Stomach (tissue), 9 donors: ENCODE results near the gene DYSF. TPM values are rescaled to one million over a fixed set of nuclear protein-coding genes. Genes with fewer than 3 reads are reported as not detected.

Experiments used
- DNase-seq, 2 donors: peaks; one replicate each; pipeline versions ENCODE4 v3.0.0 to v3.0.0-alpha.2; 2013 to 2019
- H3K27ac ChIP-seq, 5 donors: fragments of 200-600 bp in 4 of 5; sonication (generic) in 4 of 5; one replicate each; pipeline ENCODE4 v1.5.1; 2013 to 2019; ENCODE audit warnings: mild to moderate bottlenecking in 1 of 5, moderate library complexity in 1 of 5
- H3K27me3 ChIP-seq, 3 donors: fragments of 200-600 bp; sonication (generic); one replicate each; pipeline ENCODE4 v1.5.1; 2017 to 2019; ENCODE audit warnings: mixed run types in 1 of 3
- H3K36me3 ChIP-seq, 4 donors: fragments of 200-600 bp; sonication (generic); 1 replicate in 3 of 4; 2 replicates in 1 of 4; pipeline ENCODE4 v1.5.1; 2016 to 2019
- H3K4me1 ChIP-seq, 4 donors: fragments of 200-600 bp; sonication (generic); one replicate each; pipeline ENCODE4 v1.5.1; 2016 to 2019
- H3K4me3 ChIP-seq, 4 donors: fragments of 200-600 bp; sonication (generic) in 3 of 4; one replicate each; pipeline ENCODE4 v1.5.1; 2016 to 2019; ENCODE audit warnings: mild to moderate bottlenecking in 1 of 4
- H3K9me3 ChIP-seq, 4 donors: fragments of 200-600 bp; sonication (generic); one replicate each; pipeline ENCODE4 v1.5.1; 2016 to 2019
- EP300 ChIP-seq: sonication (generic); formaldehyde crosslinking; IDR thresholded peaks from one replicate; pipeline ENCODE4 v1.6.1; 2017; ENCODE audit warnings: antibody characterized with exemption
- POLR2A ChIP-seq, 4 donors: fragments of 450-650 bp; IDR thresholded peaks; one replicate each; pipeline ENCODE4 v1.6.1; 2016; ENCODE audit warnings: antibody characterized with exemption in 4 of 4, control low read depth in 2 of 4, mild to moderate bottlenecking in 1 of 4, moderate library complexity in 1 of 4
- POLR2AphosphoS5 ChIP-seq, 3 donors: sonication (generic); formaldehyde crosslinking; IDR thresholded peaks; one replicate each; pipeline ENCODE4 v1.6.1; 2016; ENCODE audit warnings: antibody characterized with exemption in 3 of 3
- WGBS, 5 donors: extraction: QIAGEN DNeasy Blood & Tissue Kit in 3 of 5; methylation state at CpG; one replicate each; pipeline versions ENCODE4 v1.1.5 to v1.1.7; 2013 to 2018; 5-methylcytosine and 5-hydroxymethylcytosine counted together
- intact Hi-C: fragments of 100-400 bp; cut with DNase I; formaldehyde crosslinking; loops from one replicate; pipeline ENCODE4 v1.15.1; 2023; ENCODE audit warnings: low total_unique reads
- polyA plus RNA-seq, 3 donors: library from polyadenylated mRNA; stranded (reverse); fragments of 200-250 nt; gene quantifications; one replicate each; pipeline ENCODE4 v1.2.3, GENCODE V29; 2013
- total RNA-seq, 5 donors: library from RNA; depleted of rRNA; stranded (reverse); fragments of >200 nt; gene quantifications; one replicate each; pipeline versions ENCODE4 v1.1.0 to v1.2.3, GENCODE V29; 2014 to 2016
- TF ChIP-seq, protein P1 (sequence below), 7 experiments: fragments of 450-650 bp in 4 of 7; fragments of 200-600 bp in 3 of 7; sonication (generic) in 3 of 7; IDR thresholded peaks; one replicate each; pipeline ENCODE4 v1.5.1; 2016 to 2019; ENCODE audit warnings: antibody characterized with exemption in 7 of 7, control low read depth in 2 of 7, mild to moderate bottlenecking in 1 of 7
- donor health status: healthy with polysubstance abuse.
- donor health status: Bipolar disorder and iron deficiency.
- donor health status: healthy.

DYSF gene
- total and polyA plus RNA-seq, 8 donors, result 2.1 to 13.4 (median 6.1) TPM

DNA sequence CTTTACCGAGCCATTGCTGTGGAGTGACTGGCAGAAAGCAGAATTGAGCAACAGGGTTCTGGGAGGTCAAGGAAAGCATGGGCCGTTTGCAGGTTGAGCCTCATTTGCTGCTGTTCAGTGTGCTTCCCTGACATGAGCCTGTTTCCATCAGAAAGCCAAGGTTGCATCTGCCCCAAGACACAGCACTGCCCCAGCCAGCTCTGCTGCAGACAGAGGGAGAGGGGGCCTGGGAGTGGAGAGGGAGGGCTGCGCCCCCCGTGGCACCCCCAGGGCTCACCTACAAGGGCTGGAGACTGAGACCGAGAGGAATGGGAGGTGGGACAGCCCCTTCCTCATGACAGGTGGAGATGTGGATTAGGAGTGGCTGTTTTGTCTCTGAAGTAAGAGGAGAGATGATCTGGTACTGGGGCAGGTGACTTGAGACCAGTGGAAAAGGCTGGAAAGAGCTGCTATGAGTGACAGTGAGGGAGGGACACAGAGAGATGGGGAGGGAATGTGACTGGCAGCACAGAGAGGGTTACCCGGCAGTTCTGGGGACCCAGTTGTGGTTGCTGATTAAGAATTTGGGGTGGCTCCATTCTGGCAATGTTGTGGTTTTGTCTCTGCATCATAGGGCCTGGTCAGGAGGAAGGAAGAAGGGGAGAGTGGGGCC, 218.0 kb downstream of the DYSF start:
- Histone ChIP-seq H3K27ac (no peak overlapping the region), H3K4me1 (no peaks in the 10 kb centered on the region), H3K4me3 (no peak overlapping the region), H3K36me3 (peaks cover 0 to 43% (median 11%) of the 10 kb centered on the region in 4 donors), H3K27me3 (no peaks in the 10 kb centered on the region), H3K9me3 (no peaks in the 10 kb centered on the region)
- intact Hi-C loops, result no loop called here
- TF ChIP-seq EP300 (no peak), POLR2A (IDR thresholded peaks at IDR 0.05) (no peak), POLR2AphosphoS5 (IDR thresholded peaks at IDR 0.05) (no peak)
- TF ChIP-seq, protein P1, sequence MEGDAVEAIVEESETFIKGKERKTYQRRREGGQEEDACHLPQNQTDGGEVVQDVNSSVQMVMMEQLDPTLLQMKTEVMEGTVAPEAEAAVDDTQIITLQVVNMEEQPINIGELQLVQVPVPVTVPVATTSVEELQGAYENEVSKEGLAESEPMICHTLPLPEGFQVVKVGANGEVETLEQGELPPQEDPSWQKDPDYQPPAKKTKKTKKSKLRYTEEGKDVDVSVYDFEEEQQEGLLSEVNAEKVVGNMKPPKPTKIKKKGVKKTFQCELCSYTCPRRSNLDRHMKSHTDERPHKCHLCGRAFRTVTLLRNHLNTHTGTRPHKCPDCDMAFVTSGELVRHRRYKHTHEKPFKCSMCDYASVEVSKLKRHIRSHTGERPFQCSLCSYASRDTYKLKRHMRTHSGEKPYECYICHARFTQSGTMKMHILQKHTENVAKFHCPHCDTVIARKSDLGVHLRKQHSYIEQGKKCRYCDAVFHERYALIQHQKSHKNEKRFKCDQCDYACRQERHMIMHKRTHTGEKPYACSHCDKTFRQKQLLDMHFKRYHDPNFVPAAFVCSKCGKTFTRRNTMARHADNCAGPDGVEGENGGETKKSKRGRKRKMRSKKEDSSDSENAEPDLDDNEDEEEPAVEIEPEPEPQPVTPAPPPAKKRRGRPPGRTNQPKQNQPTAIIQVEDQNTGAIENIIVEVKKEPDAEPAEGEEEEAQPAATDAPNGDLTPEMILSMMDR (IDR thresholded peaks at IDR 0.05), result no peak
- DNase-seq, result no peak
- WGBS, 5 donors, result 71 to 84% (median 75%) methylated on average over 6 of the region's 6 CpGs

DNA sequence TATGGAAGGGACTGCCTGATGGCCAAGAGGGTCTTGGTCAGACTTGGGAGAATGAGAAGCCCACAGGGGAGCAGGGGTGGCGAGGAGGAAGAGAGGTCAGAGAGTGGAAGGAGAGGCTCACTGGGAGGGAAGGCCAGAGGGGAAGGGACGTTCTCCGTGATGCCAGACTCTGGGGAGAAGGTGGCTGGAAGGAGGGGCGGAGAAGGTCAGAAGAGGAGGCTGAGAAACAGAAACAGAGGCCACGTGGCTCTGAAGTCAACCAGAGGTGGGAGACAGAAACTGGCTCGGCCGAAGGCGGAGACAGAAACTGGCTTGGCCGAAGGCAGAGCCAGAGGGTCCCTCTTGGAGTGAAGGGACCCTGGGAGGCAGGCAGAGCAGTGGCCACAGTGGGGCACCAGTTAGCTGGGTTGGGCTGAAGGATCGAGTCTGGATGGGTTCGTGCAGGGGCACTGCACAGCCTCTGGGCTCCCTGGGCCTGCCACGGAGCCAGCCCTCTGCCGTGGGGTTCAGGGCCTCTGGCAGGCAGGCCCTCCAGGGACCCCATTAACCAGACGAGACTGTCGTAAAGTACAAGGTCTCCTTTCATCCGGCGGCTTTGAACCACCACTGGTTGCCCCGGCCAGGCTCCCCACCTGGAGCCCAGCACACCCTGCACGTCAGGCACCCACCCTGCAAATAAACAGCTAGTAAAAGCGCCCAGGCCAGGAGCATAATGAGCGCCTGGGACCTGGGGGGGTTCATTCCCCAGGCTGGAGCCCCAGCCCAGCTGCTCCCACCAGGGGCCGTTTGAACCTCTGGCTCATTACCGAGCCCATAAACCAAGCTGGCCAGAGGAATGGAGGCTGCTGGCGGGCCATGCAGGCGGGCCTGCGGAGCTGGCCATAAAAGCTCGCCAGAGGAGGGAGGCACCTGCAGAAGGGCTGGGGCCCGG, 218.8 kb downstream of the DYSF start:
- Histone ChIP-seq H3K9me3 (no peaks in the 10 kb centered on the region), H3K4me3 (no peak overlapping the region), H3K27me3 (no peaks in the 10 kb centered on the region), H3K4me1 (no peaks in the 10 kb centered on the region), H3K36me3 (peaks cover 0 to 35% (median 10%) of the 10 kb centered on the region in 4 donors), H3K27ac (no peak overlapping the region)
- 78 to 86% (median 83%) methylated on average over 24 to 28 of the region's 28 CpGs for WGBS, 5 donors
- no peak for DNase-seq
- TF ChIP-seq EP300 (no peak), POLR2A (IDR thresholded peaks at IDR 0.05) (no peak), POLR2AphosphoS5 (IDR thresholded peaks at IDR 0.05) (no peak)
- TF ChIP-seq, protein P1 (IDR thresholded peaks at IDR 0.05), result no peak
- intact Hi-C loops, result no loop called here

DNA sequence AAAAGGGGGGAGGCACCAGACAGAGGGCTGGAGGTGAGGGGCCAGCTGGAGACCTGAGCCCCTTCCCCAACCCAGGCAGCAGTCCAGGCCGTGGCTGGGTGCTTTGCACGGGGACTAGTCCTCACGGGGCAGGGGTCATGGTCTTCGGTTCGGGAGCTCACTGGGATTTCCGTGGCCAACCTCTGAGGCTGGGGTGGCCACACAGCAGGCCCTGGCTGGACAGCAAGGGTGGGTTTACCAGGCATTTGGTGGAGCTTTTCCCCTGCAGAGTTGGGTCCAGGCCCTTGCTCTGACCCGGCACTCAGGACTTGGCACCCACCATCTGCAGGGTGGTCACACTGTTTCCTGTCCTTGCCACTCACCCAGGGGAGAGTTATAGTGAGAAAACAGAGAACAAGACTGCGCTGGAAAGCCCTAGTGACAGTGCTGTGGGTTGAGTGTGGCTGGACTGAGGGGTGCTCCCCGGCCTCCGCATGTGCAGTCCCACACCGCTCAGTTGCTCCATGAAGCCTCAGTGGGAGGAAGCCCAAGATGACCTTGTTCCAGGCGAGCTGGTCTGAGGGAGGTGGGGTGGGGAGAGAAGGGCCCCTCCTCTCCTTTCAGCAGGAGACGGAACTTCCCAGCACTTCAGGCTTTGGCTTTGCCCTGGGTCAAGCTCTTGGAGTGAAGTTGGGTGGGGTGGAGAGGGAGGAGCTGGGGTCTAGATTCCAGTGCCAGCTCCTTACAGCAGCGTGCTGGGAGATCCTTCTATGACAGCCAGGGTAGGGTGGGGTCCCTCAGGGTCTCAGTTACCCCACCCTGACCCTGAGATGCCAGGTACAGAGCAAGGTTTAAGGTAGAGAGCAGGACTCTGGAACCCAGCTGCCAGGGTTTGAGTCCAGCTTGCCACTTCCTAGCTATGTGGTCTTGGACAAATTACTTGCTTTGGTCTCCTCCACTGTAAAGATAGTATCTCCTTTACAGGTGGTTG, 219.8 kb downstream of the DYSF start:
- no peaks in the 10 kb centered on the region for H3K4me1 ChIP-seq
- no peaks in the 10 kb centered on the region for H3K9me3 ChIP-seq
- H3K4me3 ChIP-seq, result no peak overlapping the region
- 83 to 89% (median 87%) methylated on average over 9 to 14 of the region's 14 CpGs for WGBS, 5 donors
- H3K27me3 ChIP-seq, result no peaks in the 10 kb centered on the region
- intact Hi-C loops, result no loop called here
- no peak for DNase-seq
- H3K27ac ChIP-seq, result no peak overlapping the region
- TF ChIP-seq, protein P1 (IDR thresholded peaks at IDR 0.05), result no peak
- TF ChIP-seq POLR2AphosphoS5 (IDR thresholded peaks at IDR 0.05) (no peak), POLR2A (IDR thresholded peaks at IDR 0.05) (no peak), EP300 (no peak)
- H3K36me3 ChIP-seq, result peaks cover 0 to 27% (median 3%) of the 10 kb centered on the region in 4 donors
